IMR-90 (cell line): ENCODE results near the gene KRT79. TPM values are rescaled to one million over a fixed set of nuclear protein-coding genes. Genes with fewer than 3 reads are reported as not detected.

Experiments
- ATAC-seq: fragments of 200-7000 bp; cut with Tn5 transposase; 2 replicates; pipeline ENCODE4 v1.9.1; 2020; ENCODE audit warnings: low read depth, mild to moderate bottlenecking, moderate library complexity
- BruUV-seq: library from RNA; stranded (reverse); fragments of 400-500 nt; replicated peaks from 2 replicates; lab custom pipeline; 2021; lab: Mats Ljungman, UMichigan
- CTCF ChIA-PET: fragments of 300-600 bp; formaldehyde crosslinking; extraction: SDS; loops from one replicate; lab custom pipeline; 2021; ENCODE audit warnings: antibody characterized with exemption; lab: Yijun Ruan, JAX
- POLR2A ChIA-PET: fragments of 300-600 bp; sonication (Branson Sonifier 250); formaldehyde crosslinking; loops from one replicate; lab custom pipeline; 2022; ENCODE audit warnings: antibody characterized with exemption; ENCODE audit not compliant: unreplicated experiment; lab: Charles Lee
- DNase-seq: peaks from one replicate; pipeline ENCODE4 v3.0.0; 2013
- H2AFZ ChIP-seq: replicated peaks from 2 replicates; pipeline ENCODE3; 2013; ENCODE audit warnings: low read length, mild to moderate bottlenecking; ENCODE audit not compliant: poor library complexity
- H2AK5ac ChIP-seq: 2 replicates; pipeline ENCODE4 v1.6.1; 2013; ENCODE audit warnings: low read depth, low read length, inconsistent platforms
- H2AK9ac ChIP-seq: replicated peaks from 2 replicates; pipeline ENCODE3; 2013; ENCODE audit warnings: mild to moderate bottlenecking, low read depth, low read length, moderate library complexity; ENCODE audit not compliant: poor library complexity
- H2BK120ac ChIP-seq: 2 replicates; pipeline ENCODE4 v1.6.1; 2013; ENCODE audit warnings: low read depth, low read length, inconsistent platforms
- H2BK15ac ChIP-seq: 3 replicates; pipeline ENCODE4 v1.6.1; 2013; ENCODE audit warnings: low read depth, low read length, inconsistent platforms
- H2BK20ac ChIP-seq: 2 replicates; pipeline ENCODE4 v1.6.1; 2013; ENCODE audit warnings: low read depth, mild to moderate bottlenecking, inconsistent platforms, low read length, moderate library complexity
- H2BK5ac ChIP-seq: 2 replicates; pipeline ENCODE4 v1.6.1; 2013; ENCODE audit warnings: mild to moderate bottlenecking, low read depth, low read length, inconsistent platforms; ENCODE audit not compliant: poor library complexity, severe bottlenecking
- H3K14ac ChIP-seq: replicated peaks from 2 replicates; pipeline ENCODE4 v1.6.1; 2013; ENCODE audit warnings: low read depth, low read length, inconsistent platforms
- H3K18ac ChIP-seq: 2 replicates; pipeline ENCODE4 v1.6.1; 2013; ENCODE audit warnings: low read depth, low read length, control low read depth
- H3K23ac ChIP-seq: 2 replicates; pipeline ENCODE4 v1.6.1; 2013; ENCODE audit warnings: low read depth, low read length, inconsistent platforms
- H3K27ac ChIP-seq: 2 replicates; pipeline ENCODE4 v1.5.1; 2013; ENCODE audit warnings: mild to moderate bottlenecking, control low read depth, low read length; ENCODE audit not compliant: insufficient read depth
- H3K27me3 ChIP-seq: 2 replicates; pipeline ENCODE4 v1.6.1; 2013; ENCODE audit warnings: low read length; ENCODE audit not compliant: control insufficient read depth, insufficient read depth
- H3K36me3 ChIP-seq: 2 replicates; pipeline ENCODE4 v1.6.1; 2013; ENCODE audit warnings: low read length, mixed read lengths; ENCODE audit not compliant: control insufficient read depth, insufficient read depth
- H3K4ac ChIP-seq: 2 replicates; pipeline ENCODE4 v1.6.1; 2013; ENCODE audit warnings: low read depth, low read length, inconsistent platforms
- H3K4me1 ChIP-seq: 2 replicates; pipeline ENCODE4 v1.6.1; 2013; ENCODE audit warnings: low read length, mixed read lengths; ENCODE audit not compliant: control insufficient read depth, insufficient read depth
- H3K4me2 ChIP-seq: 2 replicates; pipeline ENCODE4 v1.6.1; 2013; ENCODE audit warnings: low read depth, mild to moderate bottlenecking, control low read depth, low read length, moderate library complexity
- H3K4me3 ChIP-seq: 2 replicates; pipeline ENCODE4 v1.5.1; 2013; ENCODE audit warnings: low read depth, mild to moderate bottlenecking, control low read depth, low read length, moderate library complexity; ENCODE audit not compliant: insufficient read depth
- H3K56ac ChIP-seq: 2 replicates; pipeline ENCODE4 v1.6.1; 2013; ENCODE audit warnings: low read length, inconsistent platforms; ENCODE audit not compliant: insufficient read depth; ENCODE audit errors: extremely low read depth
- H3K79me1 ChIP-seq, 2 experiments: 2 replicates each; pipeline ENCODE4 v1.6.1; 2013; ENCODE audit warnings: low read length in 2 of 2, inconsistent platforms in 1 of 2, low read depth in 1 of 2
- H3K9ac ChIP-seq: 2 replicates; pipeline ENCODE4 v1.6.1; 2013; ENCODE audit warnings: low read depth, low read length, control low read depth
- H3K9me1 ChIP-seq: 2 replicates; pipeline ENCODE4 v1.6.1; 2013; ENCODE audit warnings: low read length, inconsistent platforms; ENCODE audit not compliant: insufficient read depth
- H3K9me3 ChIP-seq: 2 replicates; pipeline ENCODE4 v1.6.1; 2013; ENCODE audit warnings: low read length; ENCODE audit not compliant: control insufficient read depth, insufficient read depth
- H4K20me1 ChIP-seq: 2 replicates; pipeline ENCODE4 v1.6.1; 2013; ENCODE audit warnings: low read length, inconsistent platforms; ENCODE audit not compliant: insufficient read depth
- H4K5ac ChIP-seq: 2 replicates; pipeline ENCODE4 v1.6.1; 2013; ENCODE audit warnings: mild to moderate bottlenecking, low read depth, low read length, control low read depth
- H4K8ac ChIP-seq, 2 experiments: 2 replicates each; pipeline ENCODE4 v1.6.1; 2013; ENCODE audit warnings: low read depth in 2 of 2, low read length in 2 of 2, control low read depth in 1 of 2, inconsistent platforms in 1 of 2
- H4K91ac ChIP-seq: 2 replicates; pipeline ENCODE4 v1.6.1; 2013; ENCODE audit warnings: low read depth, low read length, inconsistent platforms; ENCODE audit not compliant: insufficient read depth
- CHD1 ChIP-seq: IDR thresholded peaks from 2 replicates; pipeline ENCODE4 v1.6.1; 2012; ENCODE audit warnings: low read depth, low read length, improper control_type of control experiment
- MAFK ChIP-seq: IDR thresholded peaks from 2 replicates; pipeline ENCODE4 v1.6.1; 2012; ENCODE audit warnings: low read depth, low read length, improper control_type of control experiment
- MAZ ChIP-seq: IDR thresholded peaks from 2 replicates; pipeline ENCODE4 v1.6.1; 2012; ENCODE audit warnings: low read depth, mild to moderate bottlenecking, low read length, improper control_type of control experiment, moderate library complexity, borderline replicate concordance
- RAD21 ChIP-seq: IDR thresholded peaks from 2 replicates; pipeline ENCODE4 v1.6.1; 2012; ENCODE audit warnings: low read length, improper control_type of control experiment
- WGBS, 2 experiments: methylation state at CpG; one replicate each; pipeline versions ENCODE4 v1.1.5 to v1.1.7; 2013; ENCODE audit warnings: missing lambda C conversion rate in 2 of 2; ENCODE audit not compliant: insufficient read length in 1 of 2; ENCODE audit errors: extremely low coverage in 2 of 2; 5-methylcytosine and 5-hydroxymethylcytosine counted together
- dilution Hi-C: fragments of 300-500 bp; cut with HindIII; formaldehyde crosslinking; loops from one replicate; pipeline ENCODE4 v1.14.3; 2018; ENCODE audit warnings: low sequenced_read_pairs; ENCODE audit not compliant: unreplicated experiment
- in situ Hi-C: fragments of 300-500 bp; cut with MboI; formaldehyde crosslinking; loops from 3 replicates; pipeline ENCODE4 v1.14.3; 2019; ENCODE audit warnings: low sequenced_read_pairs, inconsistent platforms, mixed read lengths
- intact Hi-C: fragments of 100-400 bp; cut with micrococcal nuclease; formaldehyde crosslinking; loops from 2 replicates; pipeline ENCODE4 v1.10.0; 2022
- polyA plus RNA-seq, 3 experiments: library from polyadenylated mRNA; depleted of rRNA; stranded (reverse); fragments of >200 nt; gene quantifications; 2 replicates each; pipeline ENCODE4 v1.2.3, GENCODE V29; 2012; ENCODE audit warnings: low replicate concordance in 1 of 3
- total RNA-seq: library from RNA; depleted of rRNA; stranded (reverse); fragments of >200 nt; gene quantifications from 2 replicates; pipeline ENCODE4 v1.2.3, GENCODE V29; 2012
- TF ChIP-seq, protein P1 (sequence below): fragments of 150-350 bp; IDR thresholded peaks from 2 replicates; pipeline ENCODE4 v1.6.1; 2017; ENCODE audit warnings: mild to moderate bottlenecking, antibody characterized with exemption, low read length, low read depth

Gene KRT79
- total and polyA plus RNA-seq, 2 of the 4 experiments (the other 2 are of a cell fraction): under 0.01 to 0.24 TPM

DNA sequence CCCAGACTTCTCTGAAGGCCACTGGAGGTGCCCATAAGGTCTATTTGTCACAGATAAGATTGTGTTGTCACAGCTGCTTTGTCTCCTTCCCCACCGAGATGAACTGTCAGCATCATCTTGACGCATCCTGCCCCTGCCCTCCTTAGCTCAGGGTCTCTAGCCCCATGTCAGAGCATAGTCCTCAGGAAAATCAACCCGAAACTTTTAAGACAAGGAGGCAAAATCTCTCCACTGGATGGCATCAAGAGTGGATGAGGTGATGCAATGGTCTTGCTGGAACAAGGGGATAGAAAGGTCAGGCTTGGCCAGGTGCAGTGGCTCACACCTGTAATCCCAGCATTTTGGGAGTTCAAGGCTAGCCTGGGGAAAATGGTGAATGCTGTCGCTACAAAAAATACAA, 8.2 kb downstream of the KRT79 start:
- Histone ChIP-seq H3K79me1 (no peaks in the 10 kb centered on the region), H4K5ac (no peak overlapping the region), H3K14ac (no peak overlapping the region), H3K18ac (no peak overlapping the region), H2AFZ (no peak overlapping the region), H3K4ac (no peak overlapping the region), H3K23ac (no peak overlapping the region), H2BK15ac (no peak overlapping the region), H2BK20ac (no peak overlapping the region), H3K4me3 (no peak overlapping the region), H3K9me1 (no peaks in the 10 kb centered on the region; the same call in 1 of the 2 replicates), H3K4me1 (0 out of 2 replicates have a peak, but pooled peaks cover 2% of the 10 kb centered on the region), H4K8ac (no peak overlapping the region), H2BK120ac (no peak overlapping the region), H3K56ac (no peak overlapping the region), H3K9ac (no peak overlapping the region), H2AK9ac (no peak overlapping the region), H3K36me3 (no peaks in the 10 kb centered on the region), H4K91ac (no peak overlapping the region), H2BK5ac (no peak overlapping the region), H3K9me3 (no peaks in the 10 kb centered on the region), H3K27ac (no peak overlapping the region), H2AK5ac (no peak overlapping the region), H3K27me3 (peaks cover 20% of the 10 kb centered on the region), H3K4me2 (no peak overlapping the region), H4K20me1 (no peaks in the 10 kb centered on the region)
- ATAC-seq (no peak), DNase-seq (no peak)
- 100% methylated on average over 1 of the region's 4 CpGs; no CpG with 5 or more reads in 1 of the 2 experiments for WGBS, 2 experiments
- ChIA-PET POLR2A (no interaction called here), CTCF (interaction anchor here (1.0 kb wide), 1 partner anchor 155 kb away, joined by 3 read pairs; no protein-coding TSS in a partner anchor)
- no TSS peak for BruUV-seq
- TF ChIP-seq RAD21 (no peak), CHD1 (no peak), MAFK (no peak), MAZ (no peak)
- TF ChIP-seq, protein P1, sequence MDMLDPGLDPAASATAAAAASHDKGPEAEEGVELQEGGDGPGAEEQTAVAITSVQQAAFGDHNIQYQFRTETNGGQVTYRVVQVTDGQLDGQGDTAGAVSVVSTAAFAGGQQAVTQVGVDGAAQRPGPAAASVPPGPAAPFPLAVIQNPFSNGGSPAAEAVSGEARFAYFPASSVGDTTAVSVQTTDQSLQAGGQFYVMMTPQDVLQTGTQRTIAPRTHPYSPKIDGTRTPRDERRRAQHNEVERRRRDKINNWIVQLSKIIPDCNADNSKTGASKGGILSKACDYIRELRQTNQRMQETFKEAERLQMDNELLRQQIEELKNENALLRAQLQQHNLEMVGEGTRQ: no peak
- in situ Hi-C loops (no loop called here), dilution Hi-C loops (no loop called here), intact Hi-C loops (no loop called here)
